WTC11 (cell line): ENCODE data around the gene FILIP1L. TPM values are rescaled to one million over a fixed set of nuclear protein-coding genes. Genes with fewer than 3 reads are reported as not detected.

Experiments
- ATAC-seq: fragments of 200-7000 bp; cut with Tn5 transposase; 2 replicates; pipeline ENCODE4 v1.10.0; 2021; ENCODE audit warnings: mild to moderate bottlenecking, moderate library complexity
- CTCF ChIA-PET: fragments of 300-600 bp; sonication (Branson Sonifier 250); formaldehyde crosslinking; loops from one replicate; lab custom pipeline; 2021; ENCODE audit warnings: antibody characterized with exemption; lab: Charles Lee
- POLR2A ChIA-PET: fragments of 350-600 bp; sonication (Branson Sonifier 250); formaldehyde crosslinking; loops from one replicate; lab custom pipeline; 2021; ENCODE audit warnings: antibody characterized with exemption; lab: Charles Lee
- DNase-seq: peaks from one replicate; pipeline ENCODE4 v3.0.0; 2021; ENCODE audit warnings: low spot score
- H3K27ac Mint-ChIP-seq: 2 replicates; pipeline ENCODE4 v1.8.0; 2021; ENCODE audit warnings: mixed read lengths
- H3K27me3 Mint-ChIP-seq: 2 replicates; pipeline ENCODE4 v1.8.0; 2021; ENCODE audit warnings: low read depth, mild to moderate bottlenecking, moderate library complexity, mixed read lengths
- H3K36me3 Mint-ChIP-seq: 2 replicates; pipeline ENCODE4 v1.8.0; 2021; ENCODE audit warnings: mixed read lengths
- H3K4me1 Mint-ChIP-seq: 2 replicates; pipeline ENCODE4 v1.8.0; 2022; ENCODE audit warnings: mixed read lengths
- H3K4me3 Mint-ChIP-seq: 2 replicates; pipeline ENCODE4 v1.8.0; 2021; ENCODE audit warnings: mild to moderate bottlenecking, moderate library complexity, mixed read lengths
- H3K9me3 Mint-ChIP-seq: 2 replicates; pipeline ENCODE4 v1.8.0; 2021; ENCODE audit warnings: mixed read lengths
- AR ChIP-seq: fragments of 250-450 bp; sonication (Bioruptor Pico); IDR thresholded peaks from 2 replicates; pipeline ENCODE4 v1.9.0; 2021; ENCODE audit warnings: mild to moderate bottlenecking
- ARID4B ChIP-seq: sonication (generic); formaldehyde crosslinking; IDR thresholded peaks from 2 replicates; pipeline ENCODE4 v1.8.0; 2023; ENCODE audit warnings: missing genetic modification reagents, mild to moderate bottlenecking, borderline replicate concordance
- ATF6 ChIP-seq: sonication (generic); formaldehyde crosslinking; IDR thresholded peaks from 2 replicates; pipeline ENCODE4 v1.8.1; 2023; ENCODE audit warnings: mild to moderate bottlenecking, missing genetic modification reagents
- CDX4 ChIP-seq: fragments of 250-450 bp; sonication (Bioruptor Pico); IDR thresholded peaks from 2 replicates; pipeline ENCODE4 v1.9.0; 2021; ENCODE audit warnings: moderate library complexity, mild to moderate bottlenecking, inconsistent platforms, borderline replicate concordance
- EMX1 ChIP-seq: fragments of 250-450 bp; sonication (Bioruptor Pico); IDR thresholded peaks from 2 replicates; pipeline ENCODE4 v1.8.0; 2021; ENCODE audit warnings: mild to moderate bottlenecking
- FOXJ3 ChIP-seq: sonication (generic); formaldehyde crosslinking; IDR thresholded peaks from 2 replicates; pipeline ENCODE4 v1.9.0; 2021; ENCODE audit warnings: missing genetic modification reagents, mild to moderate bottlenecking, borderline replicate concordance
- GRHL2 ChIP-seq: fragments of 250-450 bp; sonication (Bioruptor Pico); IDR thresholded peaks from 2 replicates; pipeline ENCODE4 v1.8.0; 2022; ENCODE audit warnings: mild to moderate bottlenecking, moderate library complexity; ENCODE audit not compliant: insufficient replicate concordance, severe bottlenecking
- JUN ChIP-seq: sonication (generic); formaldehyde crosslinking; IDR thresholded peaks from 2 replicates; pipeline ENCODE4 v1.8.0; 2023; ENCODE audit warnings: mild to moderate bottlenecking, missing genetic modification reagents
- MYBL2 ChIP-seq: sonication (generic); formaldehyde crosslinking; IDR thresholded peaks from 2 replicates; pipeline ENCODE4 v1.8.1; 2023; ENCODE audit warnings: mild to moderate bottlenecking, moderate library complexity, missing genetic modification reagents
- NFYB ChIP-seq: sonication (generic); formaldehyde crosslinking; conservative IDR thresholded peaks from 2 replicates; pipeline ENCODE4 v1.8.0; 2022; ENCODE audit warnings: low read depth, missing genetic modification reagents
- NR1H2 ChIP-seq: sonication (generic); formaldehyde crosslinking; IDR thresholded peaks from 2 replicates; pipeline ENCODE4 v1.9.0; 2021; ENCODE audit warnings: mild to moderate bottlenecking, moderate library complexity, missing genetic modification reagents
- NR2C2 ChIP-seq: sonication (generic); formaldehyde crosslinking; IDR thresholded peaks from 2 replicates; pipeline ENCODE4 v1.8.0; 2022; ENCODE audit warnings: mild to moderate bottlenecking, missing genetic modification reagents
- PRDM15 ChIP-seq: sonication (generic); formaldehyde crosslinking; IDR thresholded peaks from 2 replicates; pipeline ENCODE4 v1.8.0; 2022; ENCODE audit warnings: missing genetic modification reagents
- PREB ChIP-seq: sonication (generic); formaldehyde crosslinking; IDR thresholded peaks from 2 replicates; pipeline ENCODE4 v1.8.1; 2022; ENCODE audit warnings: mild to moderate bottlenecking, missing genetic modification reagents, moderate library complexity, borderline replicate concordance
- SOX15 ChIP-seq: fragments of 250-450 bp; sonication (Bioruptor Pico); IDR thresholded peaks from 2 replicates; pipeline ENCODE4 v1.9.0; 2021; ENCODE audit warnings: mild to moderate bottlenecking
- TP53 ChIP-seq: sonication (generic); formaldehyde crosslinking; IDR thresholded peaks from 2 replicates; pipeline ENCODE4 v1.8.1; 2023; ENCODE audit warnings: mild to moderate bottlenecking, missing genetic modification reagents
- ZBTB21 ChIP-seq: sonication (generic); formaldehyde crosslinking; IDR thresholded peaks from 2 replicates; pipeline ENCODE4 v1.8.1; 2023; ENCODE audit warnings: mild to moderate bottlenecking, missing genetic modification reagents, borderline replicate concordance
- ZNF232 ChIP-seq: sonication (generic); formaldehyde crosslinking; IDR thresholded peaks from 2 replicates; pipeline ENCODE4 v1.8.0; 2022; ENCODE audit warnings: mild to moderate bottlenecking, missing genetic modification reagents
- ZNF396 ChIP-seq: fragments of 250-450 bp; sonication (Bioruptor Pico); IDR thresholded peaks from 2 replicates; pipeline ENCODE4 v1.8.0; 2021; ENCODE audit warnings: mild to moderate bottlenecking, moderate library complexity, borderline replicate concordance
- total RNA-seq: library from RNA; stranded (reverse); gene quantifications from 3 replicates; pipeline ENCODE4 v1.2.3, GENCODE V29; 2021

Gene FILIP1L
- total RNA-seq, 1 experiment from 2014 or later = 0.17 TPM

GRCh38 chr3:99848433-99848832 is 265.9 kb downstream of the FILIP1L start:
- no peaks in the 10 kb centered on the region for H3K27me3 Mint-ChIP-seq
- H3K27ac Mint-ChIP-seq = no peak overlapping the region
- no peak overlapping the region for H3K4me3 Mint-ChIP-seq
- H3K4me1 Mint-ChIP-seq = peaks cover 32% of the 10 kb centered on the region
- no peak for ATAC-seq
- ChIA-PET CTCF (interaction anchor here (0.6 to 0.7 kb wide), 2 partner anchors 16 to 222 kb away, joined by 3 to 4 read pairs; no protein-coding TSS in a partner anchor), POLR2A (no interaction called here)
- H3K36me3 Mint-ChIP-seq = no peaks in the 10 kb centered on the region
- H3K9me3 Mint-ChIP-seq = no peaks in the 10 kb centered on the region
- TF ChIP-seq NR1H2 (CRISPR knock-in tag) (no peak), PREB (no peak), TP53 (CRISPR knock-in tag) (no peak), ATF6 (CRISPR knock-in tag) (no peak), NFYB (CRISPR knock-in tag) (no peak), JUN (no peak), SOX15 (CRISPR knock-in tag) (no peak), FOXJ3 (no peak), ZNF232 (CRISPR knock-in tag) (no peak), CDX4 (CRISPR knock-in tag) (no peak), ZNF396 (CRISPR knock-in tag) (no peak), EMX1 (CRISPR knock-in tag) (no peak), ARID4B (CRISPR knock-in tag) (no peak), GRHL2 (CRISPR knock-in tag) (no peak), ZBTB21 (no peak), PRDM15 (CRISPR knock-in tag) (no peak), NR2C2 (CRISPR knock-in tag) (no peak), MYBL2 (CRISPR knock-in tag) (no peak), AR (no peak)
- DNase-seq = no peak
